Activated T-cell treated with anti-CD3 and anti-CD28 coated beads, Interleukin-2, amount 50 U/mL, for 24 hours (primary cell): ENCODE data around the gene PPFIA4.

Source experiments
- DNase-seq: peaks from one replicate; pipeline ENCODE4 v3.0.0-alpha.2; 2020
- H3K27ac Mint-ChIP-seq: 2 replicates; pipeline ENCODE4 v1.8.0; 2020; ENCODE audit warnings: mild to moderate bottlenecking, mixed read lengths
- H3K27me3 Mint-ChIP-seq: 2 replicates; pipeline ENCODE4 v1.8.0; 2020; ENCODE audit warnings: mixed read lengths
- H3K36me3 Mint-ChIP-seq: 2 replicates; pipeline ENCODE4 v1.8.0; 2020; ENCODE audit warnings: low read depth, mixed read lengths
- H3K4me1 Mint-ChIP-seq: 2 replicates; pipeline ENCODE4 v1.8.0; 2020; ENCODE audit warnings: low read depth, mixed read lengths
- H3K4me3 Mint-ChIP-seq: 2 replicates; pipeline ENCODE4 v1.8.0; 2020; ENCODE audit warnings: mild to moderate bottlenecking, moderate library complexity, mixed read lengths
- H3K9me3 Mint-ChIP-seq: 2 replicates; pipeline ENCODE4 v1.8.0; 2020; ENCODE audit warnings: mixed read lengths

PPFIA4 gene

GRCh38 chr1:203043830-203044545 lies 17.7 kb downstream of the PPFIA4 start:
- H3K36me3 Mint-ChIP-seq: no peaks in the 10 kb centered on the region
- H3K27me3 Mint-ChIP-seq: no peaks in the 10 kb centered on the region
- H3K9me3 Mint-ChIP-seq: no peaks in the 10 kb centered on the region
- H3K4me3 Mint-ChIP-seq: no peak overlapping the region
- no peak for DNase-seq
- H3K4me1 Mint-ChIP-seq: peaks cover 1% of the 10 kb centered on the region
- H3K27ac Mint-ChIP-seq: no peak overlapping the region

GRCh38 chr1:203044546-203045250 lies 18.4 kb downstream of the PPFIA4 start:
- no peak overlapping the region for H3K27ac Mint-ChIP-seq
- DNase-seq: no peak
- no peaks in the 10 kb centered on the region for H3K9me3 Mint-ChIP-seq
- H3K27me3 Mint-ChIP-seq: no peaks in the 10 kb centered on the region
- H3K4me3 Mint-ChIP-seq: no peak overlapping the region
- no peaks in the 10 kb centered on the region for H3K36me3 Mint-ChIP-seq
- no peaks in the 10 kb centered on the region for H3K4me1 Mint-ChIP-seq

DNA sequence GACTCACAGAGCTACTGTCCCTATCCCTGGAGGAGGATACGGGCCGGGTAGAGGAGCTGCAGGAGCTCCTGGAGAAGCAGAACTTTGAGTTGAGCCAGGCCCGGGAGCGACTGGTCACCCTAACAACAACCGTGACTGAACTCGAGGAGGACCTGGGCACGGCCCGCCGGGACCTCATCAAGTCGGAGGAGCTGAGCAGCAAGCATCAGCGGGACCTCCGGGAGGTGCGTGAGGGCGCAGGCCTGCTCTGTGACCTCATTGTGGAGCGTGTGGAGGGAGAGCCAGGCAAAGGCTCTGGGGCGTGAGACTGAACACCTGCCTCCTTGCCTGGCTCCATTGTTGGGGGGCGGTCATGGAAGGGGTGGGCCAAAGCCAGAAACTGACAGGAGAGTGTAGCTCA lies 19.0 kb downstream of the PPFIA4 start:
- no peak for DNase-seq
- no peak overlapping the region for H3K4me3 Mint-ChIP-seq
- H3K27me3 Mint-ChIP-seq: no peaks in the 10 kb centered on the region
- no peak overlapping the region for H3K27ac Mint-ChIP-seq
- no peaks in the 10 kb centered on the region for H3K36me3 Mint-ChIP-seq
- no peaks in the 10 kb centered on the region for H3K4me1 Mint-ChIP-seq
- H3K9me3 Mint-ChIP-seq: no peaks in the 10 kb centered on the region

GRCh38 chr1:203045821-203046594 lies 19.7 kb downstream of the PPFIA4 start:
- Mint-ChIP-seq H3K4me3 (no peak overlapping the region), H3K27ac (no peak overlapping the region), H3K9me3 (no peaks in the 10 kb centered on the region), H3K36me3 (no peaks in the 10 kb centered on the region), H3K4me1 (no peaks in the 10 kb centered on the region), H3K27me3 (peaks cover under 1% of the 10 kb centered on the region)
- DNase-seq: no peak

GRCh38 chr1:203046984-203047630 lies 20.8 kb downstream of the PPFIA4 start:
- no peaks in the 10 kb centered on the region for H3K4me1 Mint-ChIP-seq
- H3K4me3 Mint-ChIP-seq: no peak overlapping the region
- DNase-seq: no peak
- H3K36me3 Mint-ChIP-seq: no peaks in the 10 kb centered on the region
- no peaks in the 10 kb centered on the region for H3K9me3 Mint-ChIP-seq
- H3K27me3 Mint-ChIP-seq: peaks cover 9% of the 10 kb centered on the region
- H3K27ac Mint-ChIP-seq: no peak overlapping the region

DNA sequence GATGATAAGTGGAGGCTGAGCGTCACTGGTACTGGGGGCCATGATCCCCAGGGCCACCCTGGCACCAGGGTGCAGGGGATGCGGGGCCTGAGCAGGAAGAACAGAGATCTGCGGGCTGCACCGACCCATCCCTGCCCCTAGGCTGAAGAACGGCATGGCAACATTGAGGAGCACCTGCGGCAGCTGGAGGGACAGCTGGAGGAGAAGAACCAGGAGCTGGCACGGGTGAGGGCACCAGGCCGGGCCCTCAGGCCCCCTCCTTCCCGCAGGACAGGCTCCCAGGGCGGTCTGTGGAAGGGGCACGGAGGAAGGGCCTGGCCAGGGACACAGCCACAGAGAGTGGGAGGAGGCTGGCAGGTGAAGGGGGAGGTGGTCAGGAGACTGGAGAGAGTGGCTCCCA lies 21.8 kb downstream of the PPFIA4 start:
- peaks cover 9% of the 10 kb centered on the region for H3K27me3 Mint-ChIP-seq
- no peaks in the 10 kb centered on the region for H3K36me3 Mint-ChIP-seq

DNA sequence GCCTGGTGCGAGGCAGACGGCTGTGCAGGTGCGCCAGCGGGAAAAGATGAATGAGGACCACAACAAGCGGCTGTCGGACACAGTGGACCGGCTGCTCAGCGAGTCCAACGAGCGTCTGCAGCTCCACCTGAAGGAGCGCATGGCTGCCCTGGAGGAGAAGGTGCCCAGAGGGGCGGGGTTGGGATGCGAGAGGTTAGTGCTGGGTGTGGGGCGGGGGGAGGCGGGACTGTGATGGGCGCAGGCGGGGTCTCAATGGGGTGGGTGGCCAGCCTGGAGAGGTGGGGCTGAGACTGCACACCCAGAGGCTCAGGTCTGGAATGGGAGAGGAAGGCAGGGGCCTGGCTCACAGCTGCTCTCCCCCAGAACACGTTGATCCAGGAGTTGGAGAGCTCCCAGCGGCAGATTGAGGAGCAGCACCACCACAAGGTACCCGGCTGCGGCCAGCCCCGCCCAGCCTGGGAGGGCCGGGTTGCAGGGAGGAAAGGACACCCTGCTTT lies 22.3 kb downstream of the PPFIA4 start:
- no peak for DNase-seq
- Mint-ChIP-seq H3K27ac (no peak overlapping the region), H3K4me3 (no peak overlapping the region), H3K9me3 (no peaks in the 10 kb centered on the region), H3K4me1 (no peaks in the 10 kb centered on the region), H3K36me3 (no peaks in the 10 kb centered on the region), H3K27me3 (peaks cover 9% of the 10 kb centered on the region)

More for the DNA sequence above, 21.8 kb downstream of the PPFIA4 start:
- no peak for DNase-seq
- H3K4me1 Mint-ChIP-seq: no peaks in the 10 kb centered on the region
- no peaks in the 10 kb centered on the region for H3K9me3 Mint-ChIP-seq
- no peak overlapping the region for H3K4me3 Mint-ChIP-seq
- no peak overlapping the region for H3K27ac Mint-ChIP-seq

GRCh38 chr1:203049077-203049476 lies 22.8 kb downstream of the PPFIA4 start:
- Mint-ChIP-seq H3K4me1 (no peaks in the 10 kb centered on the region), H3K4me3 (no peak overlapping the region), H3K27ac (no peak overlapping the region), H3K27me3 (peaks cover 9% of the 10 kb centered on the region), H3K36me3 (no peaks in the 10 kb centered on the region), H3K9me3 (no peaks in the 10 kb centered on the region)
- DNase-seq: no peak

DNA sequence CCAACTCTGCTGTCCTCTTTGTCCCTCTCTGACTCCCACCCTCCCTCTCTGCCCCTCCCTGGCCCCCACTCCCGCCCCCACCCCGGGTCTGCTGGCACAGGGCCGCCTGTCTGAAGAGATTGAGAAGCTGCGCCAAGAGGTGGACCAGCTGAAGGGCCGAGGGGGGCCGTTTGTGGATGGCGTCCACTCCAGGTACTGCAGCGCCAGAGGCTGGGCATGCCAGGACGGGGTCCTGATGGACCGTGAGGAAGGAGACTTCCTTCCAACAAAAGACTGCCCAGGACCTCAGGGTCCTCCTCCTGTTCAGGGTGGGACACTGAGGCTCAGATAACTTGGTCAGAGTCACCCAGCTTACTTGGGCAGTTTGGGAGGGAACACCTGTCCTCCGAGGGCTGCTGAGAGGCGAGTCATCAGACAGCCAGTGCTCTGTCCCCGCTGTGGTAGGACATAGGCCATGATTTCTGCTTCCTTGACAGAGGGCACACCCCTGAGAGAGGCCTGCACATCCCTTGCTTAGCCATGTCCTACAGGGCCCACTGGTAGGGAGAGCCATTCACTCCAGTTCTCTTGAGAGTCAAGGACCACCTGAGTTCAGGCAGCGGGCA lies 23.4 kb downstream of the PPFIA4 start:
- DNase-seq: no peak
- Mint-ChIP-seq H3K27me3 (peaks cover 9% of the 10 kb centered on the region), H3K36me3 (no peaks in the 10 kb centered on the region), H3K9me3 (no peaks in the 10 kb centered on the region), H3K27ac (no peak overlapping the region), H3K4me3 (no peak overlapping the region), H3K4me1 (no peaks in the 10 kb centered on the region)

DNA sequence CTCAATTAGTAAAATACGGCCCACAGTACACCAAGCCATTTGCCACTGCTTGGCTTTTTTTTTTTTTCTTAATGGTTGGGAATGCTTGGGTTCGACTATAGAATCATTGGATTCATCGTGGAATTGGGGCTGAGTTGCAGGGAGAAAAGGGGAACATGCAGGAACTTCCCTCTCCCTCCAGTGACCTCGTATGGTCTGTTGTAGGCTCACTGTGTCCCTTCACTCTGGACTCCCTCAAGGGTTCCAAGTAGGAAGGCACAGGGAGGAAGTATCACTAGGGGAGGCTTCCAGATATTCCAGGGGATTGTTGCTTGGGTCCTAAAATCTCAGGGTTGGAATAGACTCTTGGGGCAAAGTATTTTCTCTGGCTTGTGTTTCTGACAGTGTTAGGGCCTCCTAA lies 24.5 kb downstream of the PPFIA4 start:
- Mint-ChIP-seq H3K4me3 (no peak overlapping the region), H3K4me1 (no peaks in the 10 kb centered on the region), H3K27ac (no peak overlapping the region), H3K9me3 (no peaks in the 10 kb centered on the region), H3K36me3 (no peaks in the 10 kb centered on the region), H3K27me3 (peaks cover 9% of the 10 kb centered on the region)
- no peak for DNase-seq

- Mint-ChIP-seq H3K9me3 (no peaks in the 10 kb centered on the region), H3K4me3 (no peak overlapping the region), H3K36me3 (no peaks in the 10 kb centered on the region), H3K27me3 (peaks cover 9% of the 10 kb centered on the region), H3K4me1 (no peaks in the 10 kb centered on the region), H3K27ac (no peak overlapping the region)
- no peak for DNase-seq
These were observed 25.6 kb downstream of the PPFIA4 start for GRCh38 chr1:203051841-203052324.

DNA sequence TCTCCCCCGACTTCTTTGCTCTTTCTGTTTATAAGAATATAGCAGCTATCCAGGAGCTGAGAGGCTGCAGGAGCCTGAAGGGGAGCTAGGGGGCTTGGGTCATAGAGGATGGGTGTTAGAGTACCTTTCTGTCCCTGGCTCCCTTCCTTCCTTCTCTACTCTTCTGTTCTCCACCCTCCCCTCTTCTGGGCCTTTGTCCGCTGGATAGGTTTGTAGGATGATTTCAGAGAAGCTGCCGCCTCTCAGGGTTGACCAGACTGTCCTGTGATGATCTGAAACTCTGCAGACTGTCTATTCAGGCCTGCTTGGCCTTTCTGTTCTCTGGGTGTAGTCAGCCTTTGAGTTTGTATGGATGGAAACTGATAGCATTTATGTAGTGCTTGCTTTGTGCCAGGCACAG lies 26.3 kb downstream of the PPFIA4 start:
- H3K4me3 Mint-ChIP-seq: no peak overlapping the region
- no peaks in the 10 kb centered on the region for H3K4me1 Mint-ChIP-seq
- no peak for DNase-seq
- H3K9me3 Mint-ChIP-seq: no peaks in the 10 kb centered on the region
- H3K27ac Mint-ChIP-seq: no peak overlapping the region
- peaks cover 9% of the 10 kb centered on the region for H3K27me3 Mint-ChIP-seq
- no peaks in the 10 kb centered on the region for H3K36me3 Mint-ChIP-seq

GRCh38 chr1:203054184-203054583 lies 27.9 kb downstream of the PPFIA4 start:
- Mint-ChIP-seq H3K27me3 (peaks cover 9% of the 10 kb centered on the region), H3K27ac (no peak overlapping the region), H3K36me3 (no peaks in the 10 kb centered on the region), H3K9me3 (no peaks in the 10 kb centered on the region), H3K4me3 (no peak overlapping the region), H3K4me1 (no peaks in the 10 kb centered on the region)
- no peak for DNase-seq

GRCh38 chr1:203054642-203055041 lies 28.4 kb downstream of the PPFIA4 start:
- H3K27ac Mint-ChIP-seq: no peak overlapping the region
- no peaks in the 10 kb centered on the region for H3K36me3 Mint-ChIP-seq
- no peaks in the 10 kb centered on the region for H3K4me1 Mint-ChIP-seq

More at GRCh38 chr1:203054642-203055041, 28.4 kb downstream of the PPFIA4 start:
- no peak for DNase-seq
- Mint-ChIP-seq H3K4me3 (no peak overlapping the region), H3K27me3 (peaks cover 9% of the 10 kb centered on the region), H3K9me3 (no peaks in the 10 kb centered on the region)
